GM21526 (cell line): ENCODE results near the gene RRP1.
"Not testable (repeated sequence)": the region's sequence is repeated elsewhere in the genome, so short reads cannot be mapped to it uniquely, and the experiment has no call there.

Experiments used
- ATAC-seq: cut with Tn5 transposase; IDR thresholded peaks from one replicate; pipeline ENCODE4 v1.9.1; 2021; ENCODE audit warnings: moderate library complexity; ENCODE audit not compliant: unreplicated experiment, low FRiP score

RRP1 gene

DNA sequence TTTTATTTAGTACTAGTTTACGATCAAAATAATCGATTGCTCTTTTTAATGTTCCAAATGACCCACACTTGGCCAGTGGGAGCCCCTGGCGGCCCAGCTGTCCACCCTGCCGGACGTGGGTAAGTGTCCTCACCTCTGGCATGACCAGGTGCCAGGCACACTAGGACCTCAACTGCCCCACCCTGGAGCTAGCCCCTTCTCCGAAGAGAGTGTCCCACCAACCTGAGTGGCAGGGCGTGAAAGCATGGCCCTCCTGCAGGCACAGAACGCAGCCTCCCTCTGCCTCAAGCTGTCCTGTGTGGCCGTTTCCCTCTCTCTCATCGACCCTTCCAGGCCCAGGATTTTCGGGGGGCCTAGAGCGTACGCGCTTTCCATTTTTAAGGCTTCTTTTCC is 42.8 kb downstream of the RRP1 start:
- ATAC-seq = no peak

DNA sequence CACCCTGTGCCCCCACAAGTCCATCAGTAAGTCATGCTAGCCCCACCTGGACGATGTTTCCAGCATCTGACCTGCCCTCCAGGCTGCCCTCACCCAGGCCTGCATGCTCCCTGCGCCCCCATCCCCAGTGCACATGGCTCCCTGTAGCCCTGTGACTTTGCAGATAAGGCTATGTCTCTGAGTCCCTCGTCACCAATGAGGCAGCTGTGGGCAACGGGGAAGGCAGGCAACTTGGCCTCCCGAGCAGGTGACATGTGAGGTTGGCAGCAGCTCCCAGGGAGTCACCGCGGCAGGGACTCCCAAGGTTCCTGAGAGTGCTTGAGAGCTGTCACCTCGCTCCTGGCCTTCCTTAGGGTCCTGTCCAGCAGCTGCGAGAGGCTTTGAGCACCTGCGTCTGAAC is 43.3 kb downstream of the RRP1 start:
- ATAC-seq = no peak

DNA sequence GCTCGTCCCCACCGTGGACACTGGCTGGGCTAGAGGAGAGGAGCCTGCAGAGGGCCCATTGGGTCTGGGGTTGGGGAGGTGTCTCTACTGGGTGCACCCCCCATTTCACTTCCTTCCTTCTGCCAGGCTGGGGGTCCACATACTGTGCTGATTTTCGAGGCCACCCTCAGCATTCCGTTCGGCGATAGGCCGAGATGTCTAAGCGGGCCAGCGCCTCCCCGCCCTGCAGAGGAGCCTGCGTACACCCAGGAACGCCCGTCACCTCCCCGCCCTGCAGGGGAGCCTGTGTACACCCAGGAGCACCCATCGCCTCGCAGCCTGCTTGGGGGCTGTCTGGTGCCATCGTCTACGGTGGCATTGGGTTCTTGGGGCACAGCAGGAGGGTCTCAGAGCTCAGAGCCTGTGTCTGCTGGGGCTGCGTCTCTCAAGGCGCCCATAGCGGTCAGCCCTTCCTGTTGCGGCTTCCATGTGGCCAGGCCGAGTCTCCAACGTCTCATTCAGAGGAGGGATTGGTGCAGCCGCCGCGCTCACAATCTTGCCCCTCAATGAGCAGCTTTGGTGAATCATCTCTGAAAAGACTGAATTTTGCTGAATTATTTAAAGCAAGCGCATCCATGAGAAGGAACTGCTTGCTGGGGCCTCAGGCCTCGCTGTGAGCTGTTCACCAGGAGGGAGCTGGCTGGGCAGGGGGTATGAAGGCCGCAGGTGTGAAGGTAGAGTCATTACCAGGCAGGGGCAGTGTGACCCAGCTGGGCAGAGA is 44.9 kb downstream of the RRP1 start:
- ATAC-seq = no peak

DNA sequence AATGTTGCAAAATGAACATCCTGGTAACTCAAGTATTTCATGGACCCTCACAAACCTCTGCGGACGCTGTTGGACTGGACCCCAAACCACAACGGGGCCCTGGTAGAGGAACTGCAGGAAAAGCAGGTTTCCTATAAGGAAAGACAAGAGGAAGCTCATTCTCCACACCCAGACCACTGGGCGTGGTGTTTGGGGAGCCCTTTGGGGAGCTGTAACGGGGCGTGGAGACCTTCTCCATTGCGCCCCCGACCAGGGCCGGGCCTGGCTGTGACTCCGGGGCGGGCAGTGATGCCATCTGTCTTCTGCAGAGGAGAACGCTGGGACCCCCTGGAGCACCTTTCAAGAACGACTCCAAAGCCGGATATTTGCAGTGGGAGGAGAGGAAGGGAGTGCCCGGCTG is 45.7 kb downstream of the RRP1 start:
- ATAC-seq = no peak

DNA sequence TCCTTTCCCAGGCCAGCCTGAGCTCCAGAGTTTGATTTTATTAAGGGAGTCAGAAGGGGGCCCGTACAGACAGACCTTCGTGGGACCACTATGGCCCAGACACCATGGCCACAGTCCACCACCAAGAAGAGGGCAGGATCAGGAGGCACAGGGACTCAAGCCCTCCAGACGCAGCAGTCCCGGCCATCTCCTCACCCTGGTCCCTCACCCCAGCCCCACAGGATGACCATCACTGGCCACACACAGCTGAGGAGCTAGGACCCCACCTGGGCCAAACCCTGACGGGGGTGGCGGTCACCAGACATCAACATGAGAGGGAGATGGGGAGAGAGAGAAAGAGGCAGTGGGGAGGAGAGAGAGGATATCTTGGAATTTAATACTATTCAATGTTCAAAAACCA is 46.5 kb downstream of the RRP1 start:
- ATAC-seq = no peak

DNA sequence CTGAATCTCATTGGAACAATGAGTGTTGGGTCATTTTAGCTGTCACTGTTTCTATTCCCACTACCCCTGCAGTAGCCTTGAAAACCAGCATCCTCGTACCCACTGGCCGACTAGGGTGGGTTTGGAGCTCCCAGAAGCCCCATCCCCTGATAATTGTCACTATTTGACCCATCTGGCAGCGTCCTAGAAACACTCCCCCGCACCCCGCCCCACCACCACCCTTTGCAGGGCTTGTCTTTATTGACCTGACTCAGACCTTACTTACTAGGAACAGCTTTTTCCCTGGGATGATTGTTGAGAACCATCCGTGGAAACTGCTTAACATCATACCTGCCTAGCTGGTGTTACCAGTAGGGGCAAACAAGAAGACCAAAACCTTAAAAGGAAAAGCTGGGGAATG is 47.2 kb downstream of the RRP1 start:
- ATAC-seq = no peak

DNA sequence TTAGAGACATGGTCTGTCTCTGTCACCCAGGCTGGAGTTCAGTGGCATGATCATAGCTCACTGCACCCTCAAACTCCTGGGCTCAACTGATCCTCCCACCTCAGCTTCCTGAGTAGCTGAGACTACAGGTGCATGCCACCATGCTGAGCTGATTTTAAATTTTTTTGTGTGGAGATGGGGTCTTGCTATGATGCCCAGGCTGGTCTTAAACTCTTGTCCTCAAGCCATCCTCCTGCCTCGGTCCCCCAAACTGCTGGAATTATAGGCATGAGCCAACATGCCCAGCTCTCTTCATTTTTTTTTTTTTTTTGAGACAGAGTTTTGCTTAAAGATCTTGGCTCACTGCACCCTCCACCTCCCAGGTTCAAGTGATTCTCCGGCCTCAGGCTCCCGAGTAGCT is 50.9 kb downstream of the RRP1 start:
- ATAC-seq = no peak

DNA sequence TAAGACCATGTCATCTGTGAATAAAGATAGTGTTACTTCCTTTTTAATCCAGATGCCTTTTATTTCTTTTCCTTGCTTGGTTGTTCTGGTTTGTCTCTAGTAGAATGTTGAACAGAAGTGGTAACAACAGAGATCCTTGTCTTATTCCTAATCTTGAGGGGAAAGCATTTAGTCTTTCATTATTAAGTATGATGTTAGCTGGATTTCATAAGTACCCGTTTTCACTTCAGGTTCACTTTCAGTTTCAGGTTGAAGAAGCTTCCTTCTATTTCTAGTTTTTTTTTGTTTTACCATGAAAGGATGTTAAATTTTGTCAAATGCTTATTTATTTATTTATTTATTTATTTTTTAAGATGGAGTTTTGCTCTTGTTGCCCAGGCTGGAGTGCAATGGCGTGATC is 53.4 kb downstream of the RRP1 start:
- ATAC-seq = no peak

DNA sequence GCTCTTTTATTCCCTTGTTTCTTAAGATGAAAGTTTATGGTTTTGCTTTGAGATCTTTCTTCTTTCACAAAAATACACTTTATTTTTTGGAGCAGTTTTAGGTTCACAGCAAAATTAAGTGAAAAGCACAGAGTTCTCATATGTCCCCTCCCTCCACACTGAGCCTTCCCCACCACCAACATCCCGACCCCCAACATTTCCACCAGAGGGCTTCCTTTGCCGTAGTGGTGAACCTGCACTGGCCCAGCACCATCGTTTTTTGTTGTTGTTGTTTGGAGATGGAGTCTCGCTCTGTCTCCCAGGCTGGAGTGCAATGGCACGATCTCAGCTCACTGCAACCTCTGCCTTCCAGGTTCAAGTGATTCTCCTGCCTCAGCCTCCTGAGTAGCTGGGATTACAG is 55.5 kb downstream of the RRP1 start:
- not testable (repeated sequence) for ATAC-seq

DNA sequence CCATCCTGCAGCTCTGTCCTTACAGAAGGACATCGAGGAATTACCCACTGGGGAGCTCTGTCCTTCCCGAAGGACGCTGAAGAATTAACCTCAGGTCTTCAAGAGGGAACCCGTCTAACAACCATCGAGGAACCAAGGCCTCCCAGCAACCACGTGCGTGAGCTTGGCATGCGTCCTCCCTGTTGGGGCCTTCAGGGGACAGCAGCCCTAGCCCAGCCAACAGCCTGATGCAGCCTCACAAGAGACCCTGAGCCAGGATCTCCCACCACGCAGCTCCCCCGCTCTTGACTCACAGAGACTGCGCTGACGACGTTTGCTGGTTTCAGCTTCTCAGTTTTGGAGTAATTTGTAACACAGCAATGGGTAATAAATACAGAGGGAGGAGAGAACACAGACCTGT is 56.0 kb downstream of the RRP1 start:
- no peak for ATAC-seq

DNA sequence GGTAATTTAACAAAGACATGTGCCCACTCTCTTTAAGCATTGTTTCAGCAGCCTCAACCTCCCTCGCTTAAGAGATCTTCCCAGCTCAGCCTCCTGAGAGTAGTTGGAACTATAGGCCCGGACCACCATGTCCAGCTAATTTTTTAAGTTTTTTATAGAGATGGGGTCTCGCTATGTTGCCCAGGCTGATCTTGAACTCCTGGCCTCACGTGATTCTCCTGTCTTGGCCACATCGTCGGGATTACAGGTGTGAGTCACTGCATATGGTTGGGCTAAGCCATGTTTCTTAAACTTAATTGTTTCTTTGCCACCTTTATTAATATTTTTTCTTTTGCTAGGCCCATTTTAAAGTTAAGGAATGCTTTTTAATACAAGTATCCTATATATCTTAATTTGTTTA is 57.1 kb downstream of the RRP1 start:
- ATAC-seq = no peak

DNA sequence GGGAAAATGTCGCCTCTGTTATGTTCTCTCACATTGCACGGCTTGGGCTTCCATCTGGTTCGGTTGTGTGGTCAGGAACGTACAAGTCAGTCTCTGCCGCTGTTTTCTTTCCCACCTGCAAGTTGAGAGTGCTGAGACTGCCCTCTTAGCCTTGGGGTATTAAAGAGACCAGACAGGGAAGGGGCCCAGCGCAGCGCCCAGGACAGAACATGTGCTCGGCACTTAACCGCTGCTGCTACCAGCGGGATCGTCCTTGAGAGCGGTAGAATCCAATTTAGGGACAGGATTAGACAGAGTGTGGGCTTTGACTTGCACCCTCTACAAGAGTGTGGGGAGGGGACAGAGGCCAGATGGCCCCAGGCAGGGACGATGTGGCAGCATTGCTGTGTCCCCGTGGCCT is 57.9 kb downstream of the RRP1 start:
- ATAC-seq = no peak

DNA sequence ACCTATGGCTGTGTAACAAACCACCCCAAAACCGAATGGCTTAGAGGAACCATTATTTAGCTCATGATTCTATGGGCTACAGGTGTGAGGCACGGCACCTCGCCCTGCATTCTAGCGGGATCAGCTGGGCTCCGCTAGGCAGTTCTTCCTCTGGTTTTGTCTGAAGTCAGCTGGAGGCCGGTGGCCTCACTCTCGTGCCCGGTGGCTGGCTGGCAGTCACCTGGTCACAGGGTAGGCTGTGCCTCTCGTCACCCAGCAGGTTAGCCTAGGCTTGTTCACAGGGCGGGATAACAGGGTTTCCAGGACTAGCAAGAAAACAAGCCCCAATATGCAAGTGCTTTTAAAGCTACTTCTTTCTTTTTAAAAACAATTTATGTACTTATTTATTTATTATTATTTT is 59.4 kb downstream of the RRP1 start:
- no peak for ATAC-seq

DNA sequence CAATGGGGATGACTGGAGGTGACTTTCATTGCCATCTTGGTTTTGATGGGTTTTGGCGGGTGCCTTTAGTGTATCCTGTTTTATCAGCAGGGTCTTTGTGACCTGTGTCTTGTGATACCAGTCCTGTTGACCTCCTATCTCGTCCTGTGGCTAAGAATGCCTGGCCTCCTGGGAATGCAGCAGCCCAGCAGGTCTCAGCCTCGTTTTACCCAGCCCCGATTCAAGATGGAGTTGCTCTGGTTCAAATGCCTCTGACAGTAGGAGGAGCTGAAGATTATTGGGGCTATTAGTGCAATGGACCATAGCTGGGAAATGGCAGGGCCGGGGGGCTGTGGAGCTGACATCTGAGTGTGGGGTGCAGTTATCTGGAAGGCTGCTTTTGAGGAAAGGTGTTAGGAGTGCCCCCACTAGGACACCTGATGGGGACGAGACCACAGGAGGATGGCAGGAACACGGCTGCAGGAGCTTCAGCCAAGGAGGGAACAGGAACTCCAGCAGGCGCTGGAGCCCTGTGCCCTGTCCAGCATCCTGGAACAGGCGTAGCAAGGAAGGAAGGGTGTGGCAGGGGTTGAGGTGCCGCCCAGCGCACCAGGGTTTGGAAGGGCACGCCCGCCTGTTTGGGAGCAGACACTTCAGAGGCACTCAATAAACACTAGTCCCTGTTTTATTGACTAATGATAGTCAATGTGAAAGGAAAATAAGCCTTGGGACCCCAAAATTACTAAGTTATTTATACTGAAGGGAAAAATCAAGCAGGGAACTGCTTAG is 60.3 kb downstream of the RRP1 start:
- ATAC-seq = no peak

DNA sequence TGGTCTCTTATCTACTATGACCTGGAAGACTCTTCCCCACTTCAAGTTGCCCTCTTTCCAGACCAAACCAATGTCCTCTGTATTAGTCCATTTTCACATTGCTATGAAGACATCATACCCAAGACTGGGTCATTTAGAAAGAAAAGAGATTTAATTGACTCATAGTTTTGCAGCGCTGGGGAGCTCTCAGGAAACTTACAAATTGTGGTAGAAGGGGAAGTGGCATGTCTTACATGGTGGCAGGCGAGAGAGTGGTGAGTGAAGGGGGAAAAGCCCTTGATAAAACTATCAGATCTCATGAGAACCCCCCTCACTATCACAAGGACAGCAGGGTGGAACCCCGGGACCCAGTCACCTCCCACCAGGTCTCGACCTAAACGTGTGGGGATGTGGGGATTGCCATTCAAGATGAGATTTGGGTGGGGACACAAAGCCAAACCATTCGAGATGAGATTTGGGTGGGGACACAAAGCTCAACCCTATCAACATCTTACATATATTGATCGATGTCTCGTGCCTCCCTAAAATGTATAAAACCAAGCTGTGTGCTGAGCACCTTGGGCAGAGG is 61.4 kb downstream of the RRP1 start:
- no peak for ATAC-seq

DNA sequence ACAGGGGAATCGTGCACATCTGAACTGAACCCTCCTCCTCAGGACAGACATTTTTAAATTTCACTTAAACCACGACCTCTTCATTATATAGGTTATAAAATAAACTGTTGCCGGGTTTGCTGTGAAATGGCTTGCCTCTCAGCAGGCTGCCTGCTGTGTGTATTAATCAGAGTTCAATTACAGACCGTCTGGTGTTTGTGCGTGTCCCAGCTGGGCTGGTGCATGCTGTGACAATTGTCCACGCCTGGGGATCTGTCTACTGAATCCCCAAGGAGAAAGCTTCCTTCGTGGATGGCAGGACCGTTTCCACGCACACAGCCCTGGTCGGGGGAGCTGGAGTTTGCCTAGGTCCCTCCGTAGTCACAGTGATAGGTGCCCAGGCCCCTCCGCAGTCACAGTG is 62.2 kb downstream of the RRP1 start:
- no peak for ATAC-seq

DNA sequence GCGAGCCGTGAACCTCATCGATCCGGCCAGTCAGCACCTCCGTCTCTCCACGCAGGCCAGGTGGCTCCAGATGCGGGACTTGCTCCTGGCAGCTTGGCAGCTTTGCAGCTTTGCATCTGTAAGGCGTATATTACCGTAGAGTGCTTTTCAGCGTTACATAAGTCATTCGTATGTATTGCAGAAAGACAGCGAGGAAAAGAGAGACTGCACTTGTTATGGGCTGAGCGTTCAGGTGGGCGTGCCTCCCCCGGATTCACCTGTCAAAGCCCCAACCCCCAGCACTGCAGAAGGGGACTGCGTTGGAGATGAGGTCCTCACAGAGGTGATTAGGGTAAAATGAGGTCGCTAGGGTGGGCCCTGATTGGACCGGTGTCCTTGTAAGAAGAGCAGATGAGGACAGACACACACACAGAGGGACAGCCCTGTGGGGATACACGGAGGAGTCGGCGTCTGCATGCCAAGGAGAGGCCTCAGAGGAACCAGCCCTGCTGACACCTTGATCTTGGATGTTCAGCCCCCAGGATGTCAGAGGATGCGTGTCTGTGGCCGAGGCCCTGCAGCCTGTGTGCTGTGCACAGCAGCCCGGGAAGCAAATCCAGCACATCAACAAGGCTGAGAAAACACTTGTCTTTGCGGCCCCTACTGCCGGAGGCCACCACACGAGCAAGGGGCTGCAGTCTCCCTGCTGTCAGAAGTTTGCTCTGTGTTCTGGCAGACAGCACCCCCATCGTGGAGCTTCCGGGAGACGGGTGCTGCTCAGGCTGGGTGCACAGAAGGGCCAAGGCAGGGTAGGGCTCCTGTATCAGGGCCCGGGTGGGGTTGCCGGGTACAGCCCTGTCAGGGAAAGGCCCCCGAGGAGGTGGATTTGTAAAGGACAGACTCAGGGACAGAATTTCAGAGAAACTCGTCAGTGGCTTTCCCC is 64.7 kb downstream of the RRP1 start:
- no peak for ATAC-seq
